Measurements from ENCODE around the gene VWDE. TPM values are rescaled to one million over a fixed set of nuclear protein-coding genes. Genes with fewer than 3 reads are reported as not detected.

Gene VWDE
- polyA plus RNA-seq, 1 donor from 2014 or later: 0.27 TPM

GRCh38 chr7:12317675-12318074, 86.0 kb downstream of the VWDE start (continued):
- TF ChIP-seq CTCF (IDR thresholded peaks at IDR 0.05; ENCODE audit: poor library complexity, severe bottlenecking) (no peak), MXI1 (conservative IDR thresholded peaks at IDR 0.05; ENCODE audit: poor library complexity, severe bottlenecking) (no peak), SMC3 (conservative IDR thresholded peaks at IDR 0.05; ENCODE audit: poor library complexity) (no peak), TAF1 (IDR thresholded peaks at IDR 0.05; ENCODE audit: low read depth) (no peak), POLR2AphosphoS5 (IDR thresholded peaks at IDR 0.05) (no peak)

- Histone ChIP-seq H3K27ac (ENCODE audit: low read length) (no peak overlapping the region), H3K36me3 (ENCODE audit: insufficient read depth, low read length) (no peaks in the 10 kb centered on the region), H3K4me3 (ENCODE audit: low read length) (no peak overlapping the region), H3K9me2 (ENCODE audit: insufficient read depth, low read length) (no peaks in the 10 kb centered on the region), H4K20me1 (ENCODE audit: insufficient read depth) (no peaks in the 10 kb centered on the region), H3K9me3 (ENCODE audit: low read length) (no peaks in the 10 kb centered on the region), H2AFZ (ENCODE audit: low read depth, low read length) (no peak overlapping the region), H3K9ac (ENCODE audit: low read length) (no peak overlapping the region), H3F3A (ENCODE audit: insufficient read depth, low read length, poor library complexity, severe bottlenecking) (no peaks in the 10 kb centered on the region), H3K27me3 (ENCODE audit: insufficient read depth, low read depth, low read length) (no peaks in the 10 kb centered on the region), H3K4me2 (ENCODE audit: low read length) (no peak overlapping the region), H3K79me2 (replicated peaks; ENCODE audit: insufficient read depth, low read length) (no peaks in the 10 kb centered on the region)
- TF ChIP-seq TAF1 (IDR thresholded peaks at IDR 0.05; ENCODE audit: low read depth) (no peak), POLR2AphosphoS5 (IDR thresholded peaks at IDR 0.05) (no peak), MXI1 (conservative IDR thresholded peaks at IDR 0.05; ENCODE audit: poor library complexity, severe bottlenecking) (no peak), RAD21 (conservative IDR thresholded peaks at IDR 0.05) (no peak), EZH2 (IDR thresholded peaks at IDR 0.05; ENCODE audit: borderline replicate concordance, insufficient read depth, low read length, poor library complexity, severe bottlenecking) (no peak), REST (IDR thresholded peaks at IDR 0.05; ENCODE audit: borderline replicate concordance) (no peak), SMC3 (conservative IDR thresholded peaks at IDR 0.05; ENCODE audit: poor library complexity) (no peak), CTCF (IDR thresholded peaks at IDR 0.05; ENCODE audit: poor library complexity, severe bottlenecking) (no peak)
Observed at GRCh38 chr7:12316925-12317324, 86.7 kb downstream of the VWDE start.

- Histone ChIP-seq H3K79me2 (replicated peaks; ENCODE audit: insufficient read depth, low read length) (no peaks in the 10 kb centered on the region), H3K4me3 (ENCODE audit: low read length) (no peak overlapping the region), H3K36me3 (ENCODE audit: insufficient read depth, low read length) (no peaks in the 10 kb centered on the region), H4K20me1 (ENCODE audit: insufficient read depth) (no peaks in the 10 kb centered on the region), H3F3A (ENCODE audit: insufficient read depth, low read length, poor library complexity, severe bottlenecking) (no peaks in the 10 kb centered on the region), H3K9ac (ENCODE audit: low read length) (no peak overlapping the region), H2AFZ (ENCODE audit: low read depth, low read length) (no peak overlapping the region), H3K4me2 (ENCODE audit: low read length) (no peak overlapping the region), H3K27ac (ENCODE audit: low read length) (no peak overlapping the region), H3K9me2 (ENCODE audit: insufficient read depth, low read length) (no peaks in the 10 kb centered on the region), H3K27me3 (ENCODE audit: insufficient read depth, low read depth, low read length) (no peaks in the 10 kb centered on the region), H3K9me3 (ENCODE audit: low read length) (no peaks in the 10 kb centered on the region)
- no peak for TF ChIP-seq EZH2 (IDR thresholded peaks at IDR 0.05; ENCODE audit: borderline replicate concordance, insufficient read depth, low read length, poor library complexity, severe bottlenecking)
- TF ChIP-seq POLR2AphosphoS5 (IDR thresholded peaks at IDR 0.05): no peak
- no peak for TF ChIP-seq EP300 (conservative IDR thresholded peaks at IDR 0.05; ENCODE audit: poor library complexity, severe bottlenecking)
- TF ChIP-seq REST (IDR thresholded peaks at IDR 0.05; ENCODE audit: borderline replicate concordance): no peak
- TF ChIP-seq RAD21 (conservative IDR thresholded peaks at IDR 0.05): no peak
- no peak for TF ChIP-seq MXI1 (conservative IDR thresholded peaks at IDR 0.05; ENCODE audit: poor library complexity, severe bottlenecking)
- no peak for TF ChIP-seq TAF1 (IDR thresholded peaks at IDR 0.05; ENCODE audit: low read depth)
- no peak for TF ChIP-seq CTCF (IDR thresholded peaks at IDR 0.05; ENCODE audit: poor library complexity, severe bottlenecking)
- no peak for TF ChIP-seq SMC3 (conservative IDR thresholded peaks at IDR 0.05; ENCODE audit: poor library complexity)
Observed at GRCh38 chr7:12315049-12315448, 88.6 kb downstream of the VWDE start.

Measured in neural cell (in vitro differentiated cells).